OCI-LY7 (cell line): Measurements from ENCODE around the gene NELL1.

Experiments
- CTCF ChIP-seq: fragments of 200-600 bp; sonication (generic); conservative IDR thresholded peaks from 2 replicates; pipeline ENCODE4 v1.5.1; 2014; ENCODE audit warnings: mild to moderate bottlenecking, antibody characterized with exemption, low read length, moderate library complexity, mixed read lengths
- EZH2phosphoT487 ChIP-seq: fragments of 200-600 bp; sonication (generic); IDR thresholded peaks from 2 replicates; pipeline ENCODE4 v1.6.1; 2018; ENCODE audit warnings: low read depth, borderline replicate concordance, mild to moderate bottlenecking, mixed run types, antibody characterized with exemption, low read length, moderate library complexity, mixed read lengths

- TF ChIP-seq CTCF (no peak), EZH2phosphoT487 (no peak)
Measured at GRCh38 chr11:21258414-21258813, 589.0 kb downstream of the NELL1 start.
